H9 (cell line): ENCODE data around the gene EGFR. TPM values are rescaled to one million over a fixed set of nuclear protein-coding genes. Genes with fewer than 3 reads are reported as not detected.

Experiments used
- DNase-seq: peaks from one replicate; pipeline ENCODE4 v3.0.0-alpha.2; 2017
- H2AFZ ChIP-seq: one replicate; pipeline ENCODE4 v1.6.1; 2013; ENCODE audit warnings: mild to moderate bottlenecking, low read length, control low read depth, moderate library complexity
- H2AK5ac ChIP-seq: 2 replicates; pipeline ENCODE4 v1.6.1; 2013; ENCODE audit warnings: low read length, control low read depth, mixed read lengths; ENCODE audit not compliant: insufficient read length
- H2BK120ac ChIP-seq: one replicate; pipeline ENCODE4 v1.6.1; 2013; ENCODE audit warnings: low read depth, mild to moderate bottlenecking, low read length, control low read depth, inconsistent platforms; ENCODE audit not compliant: poor library complexity, severe bottlenecking
- H2BK12ac ChIP-seq: 2 replicates; pipeline ENCODE4 v1.6.1; 2013; ENCODE audit warnings: low read length, control low read depth, mixed read lengths, low read depth; ENCODE audit not compliant: insufficient read length
- H2BK15ac ChIP-seq: 2 replicates; pipeline ENCODE4 v1.6.1; 2013; ENCODE audit warnings: low read depth, low read length, control low read depth
- H2BK20ac ChIP-seq: one replicate; pipeline ENCODE4 v1.6.1; 2013; ENCODE audit warnings: low read depth, mild to moderate bottlenecking, low read length, control low read depth, inconsistent platforms; ENCODE audit not compliant: poor library complexity, severe bottlenecking
- H2BK5ac ChIP-seq: 2 replicates; pipeline ENCODE4 v1.6.1; 2013; ENCODE audit warnings: low read length, control low read depth, mixed read lengths; ENCODE audit not compliant: insufficient read length
- H3K14ac ChIP-seq: 2 replicates; pipeline ENCODE4 v1.6.1; 2013; ENCODE audit warnings: low read length, control low read depth; ENCODE audit not compliant: insufficient read depth
- H3K18ac ChIP-seq: 2 replicates; pipeline ENCODE4 v1.6.1; 2013; ENCODE audit warnings: low read depth, mild to moderate bottlenecking, mixed read lengths, low read length, control low read depth; ENCODE audit not compliant: insufficient read length
- H3K23ac ChIP-seq: 2 replicates; pipeline ENCODE4 v1.6.1; 2013; ENCODE audit warnings: low read length, control low read depth, mixed read lengths, low read depth; ENCODE audit not compliant: insufficient read length
- H3K23me2 ChIP-seq: 2 replicates; pipeline ENCODE4 v1.6.1; 2013; ENCODE audit warnings: low read depth, mild to moderate bottlenecking, mixed read lengths, low read length, control low read depth; ENCODE audit not compliant: insufficient read length, poor library complexity, severe bottlenecking
- H3K27ac ChIP-seq: 2 replicates; pipeline ENCODE4 v1.5.1; 2013; ENCODE audit warnings: low read length, control low read depth, mixed read lengths, low read depth; ENCODE audit not compliant: insufficient read length
- H3K27me3 ChIP-seq: 2 replicates; pipeline ENCODE4 v1.6.1; 2013; ENCODE audit warnings: low read length, control low read depth, inconsistent platforms; ENCODE audit not compliant: insufficient read depth
- H3K4ac ChIP-seq: 2 replicates; pipeline ENCODE4 v1.6.1; 2013; ENCODE audit warnings: low read depth, mild to moderate bottlenecking, control low read depth, inconsistent platforms, low read length, moderate library complexity
- H3K4me1 ChIP-seq: 2 replicates; pipeline ENCODE4 v1.6.1; 2013; ENCODE audit warnings: low read length, control low read depth, inconsistent platforms; ENCODE audit not compliant: insufficient read depth
- H3K4me2 ChIP-seq: 2 replicates; pipeline ENCODE4 v1.6.1; 2013; ENCODE audit warnings: low read length, control low read depth, mixed read lengths; ENCODE audit not compliant: insufficient read length, insufficient read depth
- H3K56ac ChIP-seq: 2 replicates; pipeline ENCODE4 v1.6.1; 2013; ENCODE audit warnings: low read depth, mild to moderate bottlenecking, mixed read lengths, low read length, control low read depth; ENCODE audit not compliant: insufficient read length
- H3K79me1 ChIP-seq: 2 replicates; pipeline ENCODE4 v1.6.1; 2013; ENCODE audit warnings: low read depth, mild to moderate bottlenecking, moderate library complexity, low read length, control low read depth, inconsistent platforms; ENCODE audit not compliant: insufficient read depth, poor library complexity, severe bottlenecking
- H3K79me2 ChIP-seq: 2 replicates; pipeline ENCODE4 v1.6.1; 2013; ENCODE audit warnings: low read length, control low read depth, inconsistent platforms; ENCODE audit not compliant: insufficient read depth
- H3K9ac ChIP-seq: 2 replicates; pipeline ENCODE4 v1.6.1; 2013; ENCODE audit warnings: low read length, control low read depth, mixed read lengths; ENCODE audit not compliant: insufficient read length; ENCODE audit errors: extremely low read depth
- H3K9me3 ChIP-seq: one replicate; pipeline ENCODE4 v1.6.1; 2013; ENCODE audit warnings: low read depth, low read length, inconsistent platforms; ENCODE audit not compliant: control insufficient read depth
- H3T11ph ChIP-seq: one replicate; pipeline ENCODE4 v1.6.1; 2013; ENCODE audit warnings: mild to moderate bottlenecking, low read length, control low read depth, inconsistent platforms
- H4K20me1 ChIP-seq: one replicate; pipeline ENCODE4 v1.6.1; 2013; ENCODE audit not compliant: control insufficient read depth, insufficient read length, insufficient read depth
- H4K5ac ChIP-seq: 2 replicates; pipeline ENCODE4 v1.6.1; 2013; ENCODE audit warnings: low read depth, mild to moderate bottlenecking, mixed read lengths, low read length, control low read depth; ENCODE audit not compliant: insufficient read length
- H4K8ac ChIP-seq: replicated peaks from 2 replicates; pipeline ENCODE4 v1.6.1; 2013; ENCODE audit warnings: low read length, control low read depth, mixed read lengths, low read depth; ENCODE audit not compliant: insufficient read length
- H4K91ac ChIP-seq: 2 replicates; pipeline ENCODE4 v1.6.1; 2013; ENCODE audit warnings: low read depth, mild to moderate bottlenecking, moderate library complexity, mixed read lengths, low read length, control low read depth; ENCODE audit not compliant: insufficient read length
- H3K27ac Mint-ChIP-seq, 3 experiments: 2 replicates in 2 of 3; 3 replicates in 1 of 3; pipeline ENCODE4 v1.8.0; 2020 to 2021; ENCODE audit warnings: mixed read lengths in 3 of 3, mild to moderate bottlenecking in 1 of 3, moderate library complexity in 1 of 3
- H3K27me3 Mint-ChIP-seq: 2 replicates; pipeline ENCODE4 v1.8.0; 2021; ENCODE audit warnings: low read depth, mild to moderate bottlenecking, moderate library complexity, mixed read lengths
- H3K36me3 Mint-ChIP-seq, 3 experiments: 2 replicates in 2 of 3; 3 replicates in 1 of 3; pipeline ENCODE4 v1.8.0; 2020 to 2021; ENCODE audit warnings: low read depth in 3 of 3, mixed read lengths in 3 of 3; ENCODE audit not compliant: insufficient read depth in 1 of 3
- H3K4me1 Mint-ChIP-seq, 2 experiments: 2 replicates each; pipeline ENCODE4 v1.8.0; 2020; ENCODE audit warnings: mixed read lengths in 2 of 2
- H3K4me3 Mint-ChIP-seq, 2 experiments: 2 replicates in 1 of 2; 3 replicates in 1 of 2; pipeline ENCODE4 v1.8.0; 2020 to 2021; ENCODE audit warnings: mild to moderate bottlenecking in 2 of 2, mixed read lengths in 2 of 2, moderate library complexity in 1 of 2
- H3K9me3 Mint-ChIP-seq, 2 experiments: 2 replicates in 1 of 2; 3 replicates in 1 of 2; pipeline ENCODE4 v1.8.0; 2020; ENCODE audit warnings: mild to moderate bottlenecking in 2 of 2, mixed read lengths in 2 of 2, moderate library complexity in 1 of 2
- WGBS: extraction: QIAGEN DNeasy Blood & Tissue Kit; methylation state at CpG from one replicate; pipeline ENCODE4 v1.1.7; 2013; ENCODE audit warnings: missing lambda C conversion rate, low lambda C conversion rate, mixed read lengths; ENCODE audit not compliant: insufficient read length; ENCODE audit errors: extremely low coverage; 5-methylcytosine and 5-hydroxymethylcytosine counted together
- total RNA-seq: library from RNA; stranded (reverse); gene quantifications from 2 replicates; pipeline ENCODE4 v1.2.1, GENCODE V29; 2021
- TF ChIP-seq, protein P1 (sequence below): fragments of 200-600 bp; sonication (generic); conservative IDR thresholded peaks from 3 replicates; pipeline ENCODE4 v1.8.0; 2021; ENCODE audit warnings: antibody characterized with exemption, mild to moderate bottlenecking

EGFR gene
- total RNA-seq, 1 experiment from 2014 or later: 3.3 TPM

DNA sequence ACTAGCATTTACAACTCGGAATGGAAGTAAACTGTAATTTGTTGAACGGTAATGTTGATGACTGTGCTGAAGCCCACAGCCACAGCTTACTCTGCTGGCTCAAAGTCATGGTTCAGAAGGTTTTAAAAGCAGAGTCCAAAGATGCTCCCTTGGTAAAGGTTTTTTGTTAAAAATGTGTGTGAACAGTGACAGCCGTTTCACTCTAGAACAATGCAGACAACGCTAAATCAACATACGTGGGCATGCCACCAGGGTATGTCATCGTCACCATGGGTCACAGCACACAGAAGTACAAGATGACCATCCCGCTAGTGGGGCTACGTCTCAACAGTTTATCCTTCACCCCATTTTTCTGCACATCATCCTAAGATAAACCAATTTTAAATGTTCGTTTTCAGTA lies 239.8 kb downstream of the EGFR start:
- H3K14ac ChIP-seq: no peak overlapping the region
- H4K5ac ChIP-seq: no peak overlapping the region
- H3T11ph ChIP-seq: no peak overlapping the region
- no peak overlapping the region for H2BK12ac ChIP-seq
- H3K4me2 ChIP-seq: no peak overlapping the region
- no peak overlapping the region for H2AFZ ChIP-seq
- no peak overlapping the region for H3K4ac ChIP-seq
- Mint-ChIP-seq H3K27ac (no peak overlapping the region), H3K36me3 (no peaks in the 10 kb centered on the region; a peak in 1 of 7 replicates), H3K9me3 (peaks cover 4% of the 10 kb centered on the region in 2 experiments; a peak in 3 of 5 replicates), H3K4me1 (peaks cover 3 to 8% of the 10 kb centered on the region in 2 experiments; a peak in 3 of 4 replicates), H3K4me3 (no peak overlapping the region), H3K27me3 (peaks cover 35% of the 10 kb centered on the region)
- H3K79me2 ChIP-seq: no peaks in the 10 kb centered on the region
- no peak overlapping the region for H3K56ac ChIP-seq
- H2BK5ac ChIP-seq: no peak overlapping the region
- H2AK5ac ChIP-seq: no peak overlapping the region
- no peak overlapping the region for H2BK20ac ChIP-seq
- TF ChIP-seq, protein P1, sequence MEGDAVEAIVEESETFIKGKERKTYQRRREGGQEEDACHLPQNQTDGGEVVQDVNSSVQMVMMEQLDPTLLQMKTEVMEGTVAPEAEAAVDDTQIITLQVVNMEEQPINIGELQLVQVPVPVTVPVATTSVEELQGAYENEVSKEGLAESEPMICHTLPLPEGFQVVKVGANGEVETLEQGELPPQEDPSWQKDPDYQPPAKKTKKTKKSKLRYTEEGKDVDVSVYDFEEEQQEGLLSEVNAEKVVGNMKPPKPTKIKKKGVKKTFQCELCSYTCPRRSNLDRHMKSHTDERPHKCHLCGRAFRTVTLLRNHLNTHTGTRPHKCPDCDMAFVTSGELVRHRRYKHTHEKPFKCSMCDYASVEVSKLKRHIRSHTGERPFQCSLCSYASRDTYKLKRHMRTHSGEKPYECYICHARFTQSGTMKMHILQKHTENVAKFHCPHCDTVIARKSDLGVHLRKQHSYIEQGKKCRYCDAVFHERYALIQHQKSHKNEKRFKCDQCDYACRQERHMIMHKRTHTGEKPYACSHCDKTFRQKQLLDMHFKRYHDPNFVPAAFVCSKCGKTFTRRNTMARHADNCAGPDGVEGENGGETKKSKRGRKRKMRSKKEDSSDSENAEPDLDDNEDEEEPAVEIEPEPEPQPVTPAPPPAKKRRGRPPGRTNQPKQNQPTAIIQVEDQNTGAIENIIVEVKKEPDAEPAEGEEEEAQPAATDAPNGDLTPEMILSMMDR: no peak
- no peak overlapping the region for H4K8ac ChIP-seq
- H3K18ac ChIP-seq: no peak overlapping the region
- no peaks in the 10 kb centered on the region for H3K4me1 ChIP-seq
- H4K91ac ChIP-seq: no peak overlapping the region
- H3K23ac ChIP-seq: no peak overlapping the region
- no peak for DNase-seq
- no peak overlapping the region for H2BK15ac ChIP-seq
- no peak overlapping the region for H2BK120ac ChIP-seq
- WGBS: no CpG with 5 or more reads among the region's 9 CpGs
- no peaks in the 10 kb centered on the region for H3K9me3 ChIP-seq
- H3K27ac ChIP-seq: no peak overlapping the region
- H4K20me1 ChIP-seq: peaks cover 2% of the 10 kb centered on the region
- no peak overlapping the region for H3K9ac ChIP-seq
- H3K27me3 ChIP-seq: peaks cover 12% of the 10 kb centered on the region; the same call in 1 of the 2 replicates
- no peaks in the 10 kb centered on the region for H3K79me1 ChIP-seq
- H3K23me2 ChIP-seq: peaks cover 15% of the 10 kb centered on the region
